HEK293T (cell line): ENCODE measurements around the gene C3orf85.

ENCODE experiments used
- FOXK2 ChIP-seq: fragments of 450-650 bp; IDR thresholded peaks from 2 replicates; pipeline ENCODE4 v1.6.1; 2016; ENCODE audit warnings: mild to moderate bottlenecking
- LEF1 ChIP-seq: fragments of 450-650 bp; IDR thresholded peaks from 2 replicates; pipeline ENCODE4 v1.6.1; 2017; ENCODE audit warnings: mild to moderate bottlenecking, borderline replicate concordance

- no peak for TF ChIP-seq FOXK2
- no peak for TF ChIP-seq LEF1
Measured at GRCh38 chr3:109093561-109093960, 43.0 kb upstream of the C3orf85 start.
